BE2C (cell line): ENCODE data around the gene RBL1.
"Not testable (repeated sequence)": the region's sequence is repeated elsewhere in the genome, so short reads cannot be mapped to it uniquely, and the experiment has no call there.

ENCODE experiments used
- DNase-seq: peaks from one replicate; pipeline ENCODE4 v3.0.0-alpha.2; 2020
- H3K27me3 ChIP-seq: fragments of 250-450 bp; sonication (Bioruptor Pico); 2 replicates; pipeline ENCODE4 v1.5.1; 2020; ENCODE audit warnings: mild to moderate bottlenecking
- H3K36me3 ChIP-seq: fragments of 250-450 bp; sonication (Bioruptor Pico); 2 replicates; pipeline ENCODE4 v1.5.1; 2020; ENCODE audit warnings: mild to moderate bottlenecking
- H3K4me1 ChIP-seq: fragments of 250-450 bp; sonication (Bioruptor Pico); 2 replicates; pipeline ENCODE4 v1.5.1; 2020
- H3K4me3 ChIP-seq: 2 replicates; pipeline ENCODE4 v1.5.1; 2011; ENCODE audit warnings: low read depth, low read length
- H3K9me3 ChIP-seq: fragments of 250-450 bp; sonication (Bioruptor Pico); 2 replicates; pipeline ENCODE4 v1.5.1; 2020
- TF ChIP-seq, protein P1 (sequence below): IDR thresholded peaks from 2 replicates; pipeline ENCODE4 v1.5.1; 2012; ENCODE audit warnings: mild to moderate bottlenecking, low read depth, low read length

RBL1 gene

DNA sequence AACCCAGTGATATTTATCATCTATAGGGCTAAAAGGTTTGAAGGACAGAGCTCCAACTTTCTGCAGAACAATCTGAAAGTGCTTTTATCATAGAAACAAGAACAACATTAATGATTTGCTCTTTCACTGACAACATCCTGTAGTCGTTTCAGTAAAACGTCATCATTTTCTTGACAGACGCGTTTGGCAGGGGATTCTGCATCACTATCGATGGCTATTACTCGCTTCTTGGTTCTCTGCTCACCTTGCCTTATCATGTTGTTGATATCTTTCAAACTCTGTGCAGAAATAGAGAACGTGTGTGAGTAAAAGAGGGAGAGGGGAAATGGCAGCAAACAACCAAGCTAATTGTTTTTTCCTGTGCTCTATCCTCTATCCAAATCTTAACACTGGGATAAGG lies 97.1 kb downstream of the RBL1 start:
- DNase-seq = no peak
- Histone ChIP-seq H3K36me3 (peaks cover 22% of the 10 kb centered on the region), H3K27me3 (no peaks in the 10 kb centered on the region), H3K4me3 (no peak overlapping the region), H3K9me3 (no peaks in the 10 kb centered on the region), H3K4me1 (no peaks in the 10 kb centered on the region)
- TF ChIP-seq, protein P1, sequence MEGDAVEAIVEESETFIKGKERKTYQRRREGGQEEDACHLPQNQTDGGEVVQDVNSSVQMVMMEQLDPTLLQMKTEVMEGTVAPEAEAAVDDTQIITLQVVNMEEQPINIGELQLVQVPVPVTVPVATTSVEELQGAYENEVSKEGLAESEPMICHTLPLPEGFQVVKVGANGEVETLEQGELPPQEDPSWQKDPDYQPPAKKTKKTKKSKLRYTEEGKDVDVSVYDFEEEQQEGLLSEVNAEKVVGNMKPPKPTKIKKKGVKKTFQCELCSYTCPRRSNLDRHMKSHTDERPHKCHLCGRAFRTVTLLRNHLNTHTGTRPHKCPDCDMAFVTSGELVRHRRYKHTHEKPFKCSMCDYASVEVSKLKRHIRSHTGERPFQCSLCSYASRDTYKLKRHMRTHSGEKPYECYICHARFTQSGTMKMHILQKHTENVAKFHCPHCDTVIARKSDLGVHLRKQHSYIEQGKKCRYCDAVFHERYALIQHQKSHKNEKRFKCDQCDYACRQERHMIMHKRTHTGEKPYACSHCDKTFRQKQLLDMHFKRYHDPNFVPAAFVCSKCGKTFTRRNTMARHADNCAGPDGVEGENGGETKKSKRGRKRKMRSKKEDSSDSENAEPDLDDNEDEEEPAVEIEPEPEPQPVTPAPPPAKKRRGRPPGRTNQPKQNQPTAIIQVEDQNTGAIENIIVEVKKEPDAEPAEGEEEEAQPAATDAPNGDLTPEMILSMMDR = no peak

DNA sequence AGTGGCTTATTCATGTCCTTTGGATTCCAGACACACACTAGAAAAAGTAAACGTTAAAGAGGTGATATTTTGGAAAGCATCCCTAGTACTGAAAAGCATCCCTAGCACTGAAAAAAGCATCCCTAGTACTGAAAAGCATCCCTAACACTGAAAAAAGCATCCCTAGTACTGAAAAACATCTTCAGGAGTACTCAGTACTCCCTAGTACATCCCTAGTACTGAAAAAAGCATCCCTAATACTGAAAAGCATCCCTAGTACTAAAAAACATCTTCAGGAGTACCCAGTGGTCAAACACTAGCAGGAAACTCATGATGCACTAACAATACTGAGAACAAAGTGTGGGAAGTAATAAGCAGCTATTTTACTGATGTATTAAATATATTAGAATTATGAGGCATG lies 98.7 kb downstream of the RBL1 start:
- TF ChIP-seq, protein P1 = no peak
- Histone ChIP-seq H3K4me3 (no peak overlapping the region), H3K36me3 (peaks cover 15% of the 10 kb centered on the region; the same call in 1 of the 2 replicates), H3K9me3 (no peaks in the 10 kb centered on the region), H3K27me3 (no peaks in the 10 kb centered on the region), H3K4me1 (no peaks in the 10 kb centered on the region)
- no peak for DNase-seq

DNA sequence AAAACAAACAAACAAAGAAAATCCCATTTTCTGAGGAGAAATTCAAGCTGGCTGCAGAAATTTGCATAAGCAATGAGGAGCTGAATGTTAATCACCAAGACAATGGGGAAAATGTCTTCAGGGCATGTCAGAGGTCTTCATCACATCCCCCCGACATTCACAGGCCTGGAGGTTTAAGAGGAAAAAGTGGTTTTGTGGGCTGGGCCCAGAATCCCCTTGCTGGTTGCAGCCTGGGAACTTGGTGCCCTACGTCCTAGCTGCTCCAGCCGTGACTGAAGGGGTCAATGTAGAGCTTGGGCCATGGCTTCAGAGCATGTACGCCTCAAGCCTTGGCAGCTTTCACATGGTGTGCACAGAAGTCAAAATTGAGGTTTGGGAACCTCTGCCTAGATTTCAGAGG lies 101.6 kb downstream of the RBL1 start:
- H3K9me3 ChIP-seq, H3K4me1 ChIP-seq, DNase-seq, H3K27me3 ChIP-seq, H3K4me3 ChIP-seq: not testable (repeated sequence)
- peaks cover 15% of the 10 kb centered on the region; the same call in 1 of the 2 replicates for H3K36me3 ChIP-seq

DNA sequence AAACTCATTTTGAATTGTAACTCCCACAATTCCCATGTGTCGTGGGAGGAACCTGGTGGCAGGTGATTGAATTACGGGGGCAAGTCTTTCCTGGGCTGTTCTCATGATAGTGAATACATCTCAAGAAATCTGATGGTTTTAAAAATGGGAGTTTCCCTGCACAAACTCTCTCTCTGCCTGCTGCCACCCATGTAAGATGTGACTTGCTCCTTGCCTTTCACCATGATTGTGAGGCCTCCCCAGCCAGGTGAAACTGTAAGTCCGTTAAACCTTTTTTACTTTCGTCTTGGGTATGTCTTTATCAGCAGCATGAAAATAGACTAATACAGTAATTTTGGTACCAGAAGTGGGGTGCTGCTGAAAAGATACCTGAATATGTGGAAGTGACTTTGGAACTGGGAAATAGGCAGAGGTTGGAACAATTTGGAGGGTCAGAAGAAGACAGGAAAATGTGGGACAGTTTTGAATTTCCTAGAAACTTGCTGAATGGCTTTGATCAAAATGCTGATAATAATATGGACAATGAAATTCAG lies 102.9 kb downstream of the RBL1 start:
- Histone ChIP-seq H3K9me3 (no peaks in the 10 kb centered on the region), H3K27me3 (no peaks in the 10 kb centered on the region), H3K4me3 (no peak overlapping the region), H3K4me1 (peaks cover 4% of the 10 kb centered on the region; the same call in 1 of the 2 replicates), H3K36me3 (peaks cover 10% of the 10 kb centered on the region; the same call in 1 of the 2 replicates)
- no peak for DNase-seq
- TF ChIP-seq, protein P1 = no peak

DNA sequence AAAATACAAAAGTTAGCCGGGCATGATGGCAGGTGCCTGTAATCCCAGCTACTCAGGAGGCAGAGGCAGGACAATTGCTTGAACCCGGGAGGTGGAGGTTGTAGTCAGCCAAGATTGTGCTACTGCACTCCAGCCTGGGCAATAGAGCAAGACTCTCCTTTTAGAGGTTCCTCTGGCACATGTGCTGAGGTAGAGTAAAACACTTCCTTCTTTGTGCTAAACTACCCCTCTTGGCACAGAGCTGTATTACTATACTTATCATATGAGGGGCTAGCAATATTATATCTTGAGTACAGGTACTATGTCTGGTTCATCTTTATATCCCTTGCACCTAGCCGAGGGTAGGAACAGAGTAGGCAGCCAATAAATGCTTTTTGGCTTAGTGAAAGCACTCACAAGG lies 104.1 kb downstream of the RBL1 start:
- Histone ChIP-seq H3K27me3 (no peaks in the 10 kb centered on the region), H3K9me3 (no peaks in the 10 kb centered on the region), H3K36me3 (peaks cover 10% of the 10 kb centered on the region; the same call in 1 of the 2 replicates), H3K4me1 (peaks cover 4% of the 10 kb centered on the region; the same call in 1 of the 2 replicates), H3K4me3 (no peak overlapping the region)
- no peak for DNase-seq
- TF ChIP-seq, protein P1 = no peak

DNA sequence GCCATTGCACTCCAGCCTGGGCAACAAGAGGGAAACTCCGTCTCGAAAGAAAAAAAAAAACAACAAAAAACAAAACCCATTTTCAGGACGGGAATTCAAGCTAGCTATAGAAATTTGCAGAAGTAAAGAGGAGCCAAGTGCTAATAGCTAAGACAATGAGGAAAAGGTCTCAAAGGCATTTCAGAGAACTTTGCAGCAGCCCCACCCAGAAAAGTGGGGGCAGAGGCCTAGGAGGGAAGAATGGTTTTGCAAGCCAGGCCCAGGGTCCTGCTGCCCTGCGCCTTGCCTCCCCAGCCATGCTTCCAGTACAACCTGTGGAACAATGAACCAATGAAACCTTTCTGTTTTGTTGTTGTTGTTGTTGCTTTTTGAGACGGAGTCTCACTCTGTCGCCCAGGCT lies 106.0 kb downstream of the RBL1 start:
- no peaks in the 10 kb centered on the region for H3K27me3 ChIP-seq
- no peak for DNase-seq
- peaks cover under 1% of the 10 kb centered on the region; the same call in 1 of the 2 replicates for H3K36me3 ChIP-seq
- no peaks in the 10 kb centered on the region for H3K9me3 ChIP-seq
- TF ChIP-seq, protein P1 = no peak
- no peak overlapping the region for H3K4me3 ChIP-seq
- H3K4me1 ChIP-seq = peaks cover 4% of the 10 kb centered on the region; the same call in 1 of the 2 replicates
